ENCODE results near the gene GSTK1.
"Not testable (repeated sequence)": the region's sequence is repeated elsewhere in the genome, so short reads cannot be mapped to it uniquely, and the experiment has no call there.

GSTK1 gene

GRCh38 chr7:143287339-143287934 is 24.2 kb downstream of the GSTK1 start:
- Histone ChIP-seq H3K27ac (no peak overlapping the region), H3K4me3 (ENCODE audit: low read depth, low read length) (peak overlapping the region; percentile 87), H3K27me3 (replicated peaks) (no peaks in the 10 kb centered on the region), H3K36me3 (replicated peaks) (peaks cover 3% of the 10 kb centered on the region)
- no peak for TF ChIP-seq CTCF (IDR thresholded peaks at IDR 0.05; ENCODE audit: low read depth, low read length, missing control alignments)
- in situ Hi-C loops (cut with HindIII; ENCODE audit: low pct_ligation_motif_present, low sequenced_read_pairs): no loop called here
- no peak for DNase-seq

GRCh38 chr7:143287935-143288826 is 24.9 kb downstream of the GSTK1 start, which contains the start of gene CASP2:
Gene CASP2 (plus strand): TSS chr7:143288351. CDS start chr7:143288456, 105 bp downstream.
- H3K36me3 ChIP-seq (replicated peaks): peaks cover 7% of the 10 kb centered on the region
- H3K4me3 ChIP-seq (ENCODE audit: low read depth, low read length): peak within 1 kb of the TSS; percentile 87
- in situ Hi-C loops (cut with HindIII; ENCODE audit: low pct_ligation_motif_present, low sequenced_read_pairs): no loop called here
- DNase-seq: peak; percentile 94
- no peaks in the 10 kb centered on the region for H3K27me3 ChIP-seq (replicated peaks)
- TF ChIP-seq CTCF (IDR thresholded peaks at IDR 0.05; ENCODE audit: low read depth, low read length, missing control alignments): peak; percentile 49
- H3K27ac ChIP-seq: peak within 1 kb of the TSS; percentile 93

- H3K27me3 ChIP-seq (replicated peaks): no peaks in the 10 kb centered on the region
- peak overlapping the region; percentile 87 for H3K4me3 ChIP-seq (ENCODE audit: low read depth, low read length)
- H3K27ac ChIP-seq: peak overlapping the region; percentile 93
- no peak for TF ChIP-seq CTCF (IDR thresholded peaks at IDR 0.05; ENCODE audit: low read depth, low read length, missing control alignments)
- H3K36me3 ChIP-seq (replicated peaks): peaks cover 14% of the 10 kb centered on the region
- in situ Hi-C loops (cut with HindIII; ENCODE audit: low pct_ligation_motif_present, low sequenced_read_pairs): no loop called here
- peak; percentile 11 for DNase-seq
Observed at GRCh38 chr7:143288836-143289235, 25.6 kb downstream of the GSTK1 start.

- H3K36me3 ChIP-seq (replicated peaks): peaks cover 20% of the 10 kb centered on the region
- no peak for TF ChIP-seq CTCF (IDR thresholded peaks at IDR 0.05; ENCODE audit: low read depth, low read length, missing control alignments)
- peak overlapping the region; percentile 87 for H3K4me3 ChIP-seq (ENCODE audit: low read depth, low read length)
- DNase-seq: no peak
- H3K27me3 ChIP-seq (replicated peaks): no peaks in the 10 kb centered on the region
- in situ Hi-C loops (cut with HindIII; ENCODE audit: low pct_ligation_motif_present, low sequenced_read_pairs): no loop called here
- H3K27ac ChIP-seq: peak overlapping the region; percentile 93
Observed at GRCh38 chr7:143289421-143289820, 26.2 kb downstream of the GSTK1 start.

- in situ Hi-C loops (cut with HindIII; ENCODE audit: low pct_ligation_motif_present, low sequenced_read_pairs); DNase-seq; H3K27me3 ChIP-seq (replicated peaks): not testable (repeated sequence)
- Histone ChIP-seq H3K36me3 (replicated peaks) (peaks cover 24% of the 10 kb centered on the region), H3K4me3 (ENCODE audit: low read depth, low read length) (peak overlapping the region; percentile 87), H3K27ac (peak overlapping the region; percentile 93)
Observed at GRCh38 chr7:143289888-143290287, 26.6 kb downstream of the GSTK1 start.

- Histone ChIP-seq H3K27ac (no peak overlapping the region), H3K36me3 (replicated peaks) (peaks cover 28% of the 10 kb centered on the region), H3K4me3 (ENCODE audit: low read depth, low read length) (no peak overlapping the region), H3K27me3 (replicated peaks) (no peaks in the 10 kb centered on the region)
- no peak for TF ChIP-seq CTCF (IDR thresholded peaks at IDR 0.05; ENCODE audit: low read depth, low read length, missing control alignments)
- no peak for DNase-seq
- in situ Hi-C loops (cut with HindIII; ENCODE audit: low pct_ligation_motif_present, low sequenced_read_pairs): no loop called here
Observed at GRCh38 chr7:143290293-143290692, 27.1 kb downstream of the GSTK1 start.

All from brain microvascular endothelial cell (primary cell).